DND-41 (cell line): Measurements from ENCODE around the gene TMEM117.

Experiments used
- EZH2 ChIP-seq: IDR thresholded peaks from 3 replicates; pipeline ENCODE4 v1.6.1; 2012; ENCODE audit warnings: borderline replicate concordance, low read depth, mild to moderate bottlenecking, moderate library complexity, low read length, inconsistent platforms; ENCODE audit not compliant: severe bottlenecking
- TF ChIP-seq, protein P1 (sequence below): IDR thresholded peaks from 2 replicates; pipeline ENCODE4 v1.5.1; 2012; ENCODE audit warnings: borderline replicate concordance, low read length, moderate library complexity, mild to moderate bottlenecking; ENCODE audit not compliant: poor library complexity, severe bottlenecking; ENCODE audit errors: extremely low read depth

DNA sequence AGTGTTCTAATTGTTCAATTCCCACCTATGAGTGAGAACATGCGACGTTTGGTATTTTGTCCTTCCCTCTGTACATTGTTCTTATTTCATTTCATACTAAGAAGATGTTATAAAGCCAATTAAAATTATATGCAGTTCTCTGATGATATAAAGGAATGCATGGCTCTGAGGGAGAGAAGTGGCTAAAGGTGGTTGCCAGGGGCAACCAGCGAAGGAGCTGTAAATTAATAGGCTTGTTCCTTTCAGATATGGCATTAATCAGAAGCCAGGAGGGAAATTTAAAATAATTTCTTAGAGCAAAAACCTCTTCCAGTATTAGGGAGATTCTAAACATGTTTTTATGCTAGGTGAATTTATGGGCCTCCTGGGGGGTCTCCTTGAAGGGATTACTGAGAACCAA lies 227.8 kb downstream of the TMEM117 start:
- TF ChIP-seq, protein P1, sequence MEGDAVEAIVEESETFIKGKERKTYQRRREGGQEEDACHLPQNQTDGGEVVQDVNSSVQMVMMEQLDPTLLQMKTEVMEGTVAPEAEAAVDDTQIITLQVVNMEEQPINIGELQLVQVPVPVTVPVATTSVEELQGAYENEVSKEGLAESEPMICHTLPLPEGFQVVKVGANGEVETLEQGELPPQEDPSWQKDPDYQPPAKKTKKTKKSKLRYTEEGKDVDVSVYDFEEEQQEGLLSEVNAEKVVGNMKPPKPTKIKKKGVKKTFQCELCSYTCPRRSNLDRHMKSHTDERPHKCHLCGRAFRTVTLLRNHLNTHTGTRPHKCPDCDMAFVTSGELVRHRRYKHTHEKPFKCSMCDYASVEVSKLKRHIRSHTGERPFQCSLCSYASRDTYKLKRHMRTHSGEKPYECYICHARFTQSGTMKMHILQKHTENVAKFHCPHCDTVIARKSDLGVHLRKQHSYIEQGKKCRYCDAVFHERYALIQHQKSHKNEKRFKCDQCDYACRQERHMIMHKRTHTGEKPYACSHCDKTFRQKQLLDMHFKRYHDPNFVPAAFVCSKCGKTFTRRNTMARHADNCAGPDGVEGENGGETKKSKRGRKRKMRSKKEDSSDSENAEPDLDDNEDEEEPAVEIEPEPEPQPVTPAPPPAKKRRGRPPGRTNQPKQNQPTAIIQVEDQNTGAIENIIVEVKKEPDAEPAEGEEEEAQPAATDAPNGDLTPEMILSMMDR = no peak
- TF ChIP-seq EZH2 = no peak
